ENCODE measurements around the gene LMO7.

Gene LMO7

DNA sequence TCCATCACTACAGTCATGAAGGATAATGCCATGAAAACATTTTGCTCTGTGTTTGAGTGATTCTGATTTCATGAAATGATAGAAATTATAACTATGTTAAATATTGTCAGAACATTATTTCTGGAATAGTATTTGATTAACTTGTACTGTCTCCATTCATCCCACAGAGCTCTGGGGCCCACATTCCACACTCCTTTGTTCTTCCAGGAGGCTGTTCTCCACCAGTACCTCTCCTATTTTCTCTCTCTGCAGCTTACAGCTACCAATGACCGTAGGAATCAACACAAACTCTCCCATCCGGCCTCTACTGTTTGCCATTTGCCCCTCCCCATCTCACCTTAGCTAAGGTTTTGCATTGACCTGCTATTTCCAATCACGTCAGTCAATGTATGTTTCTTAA is 240.9 kb downstream of the LMO7 start:
- Histone ChIP-seq H3K27me3 (no peaks in the 10 kb centered on the region), H3K4me3 (no peak overlapping the region), H3K4me1 (peaks cover 0 to 6% (median 1%) of the 10 kb centered on the region in 4 donors), H3K27ac (no peak overlapping the region), H3K36me3 (no peaks in the 10 kb centered on the region), H3K9me3 (no peaks in the 10 kb centered on the region)
- intact Hi-C loops (cut with DNase I; ENCODE audit: low total_unique reads), result loop anchor here (5.0 kb wide), 2 partner anchors 140 to 1025 kb away; no protein-coding TSS in a partner anchor
- TF ChIP-seq, protein P1, sequence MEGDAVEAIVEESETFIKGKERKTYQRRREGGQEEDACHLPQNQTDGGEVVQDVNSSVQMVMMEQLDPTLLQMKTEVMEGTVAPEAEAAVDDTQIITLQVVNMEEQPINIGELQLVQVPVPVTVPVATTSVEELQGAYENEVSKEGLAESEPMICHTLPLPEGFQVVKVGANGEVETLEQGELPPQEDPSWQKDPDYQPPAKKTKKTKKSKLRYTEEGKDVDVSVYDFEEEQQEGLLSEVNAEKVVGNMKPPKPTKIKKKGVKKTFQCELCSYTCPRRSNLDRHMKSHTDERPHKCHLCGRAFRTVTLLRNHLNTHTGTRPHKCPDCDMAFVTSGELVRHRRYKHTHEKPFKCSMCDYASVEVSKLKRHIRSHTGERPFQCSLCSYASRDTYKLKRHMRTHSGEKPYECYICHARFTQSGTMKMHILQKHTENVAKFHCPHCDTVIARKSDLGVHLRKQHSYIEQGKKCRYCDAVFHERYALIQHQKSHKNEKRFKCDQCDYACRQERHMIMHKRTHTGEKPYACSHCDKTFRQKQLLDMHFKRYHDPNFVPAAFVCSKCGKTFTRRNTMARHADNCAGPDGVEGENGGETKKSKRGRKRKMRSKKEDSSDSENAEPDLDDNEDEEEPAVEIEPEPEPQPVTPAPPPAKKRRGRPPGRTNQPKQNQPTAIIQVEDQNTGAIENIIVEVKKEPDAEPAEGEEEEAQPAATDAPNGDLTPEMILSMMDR (IDR thresholded peaks at IDR 0.05), result no peak
- DNase-seq, result no peak

DNA sequence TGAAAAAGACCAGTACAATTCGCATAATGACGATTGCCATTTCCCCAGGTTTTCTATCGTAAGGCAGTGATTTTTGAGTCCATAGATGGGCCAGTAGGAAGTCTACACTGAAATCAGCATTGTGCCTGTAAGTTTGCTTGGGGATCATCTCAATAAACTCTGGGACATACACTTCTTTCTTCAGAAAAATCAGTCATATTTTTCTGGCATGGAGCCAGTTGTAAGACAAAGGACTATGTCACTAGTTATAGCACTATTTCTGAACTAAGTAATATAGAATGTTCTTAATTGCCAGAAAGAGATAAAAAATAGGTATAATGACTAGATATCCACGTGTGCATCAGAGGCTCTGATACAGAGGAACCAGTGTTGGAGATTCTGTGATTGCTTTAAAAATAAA is 243.5 kb downstream of the LMO7 start:
- intact Hi-C loops (cut with DNase I; ENCODE audit: low total_unique reads), result loop anchor here (2.0 to 5.0 kb wide), 3 partner anchors 138 to 1023 kb away; no protein-coding TSS in a partner anchor

DNA sequence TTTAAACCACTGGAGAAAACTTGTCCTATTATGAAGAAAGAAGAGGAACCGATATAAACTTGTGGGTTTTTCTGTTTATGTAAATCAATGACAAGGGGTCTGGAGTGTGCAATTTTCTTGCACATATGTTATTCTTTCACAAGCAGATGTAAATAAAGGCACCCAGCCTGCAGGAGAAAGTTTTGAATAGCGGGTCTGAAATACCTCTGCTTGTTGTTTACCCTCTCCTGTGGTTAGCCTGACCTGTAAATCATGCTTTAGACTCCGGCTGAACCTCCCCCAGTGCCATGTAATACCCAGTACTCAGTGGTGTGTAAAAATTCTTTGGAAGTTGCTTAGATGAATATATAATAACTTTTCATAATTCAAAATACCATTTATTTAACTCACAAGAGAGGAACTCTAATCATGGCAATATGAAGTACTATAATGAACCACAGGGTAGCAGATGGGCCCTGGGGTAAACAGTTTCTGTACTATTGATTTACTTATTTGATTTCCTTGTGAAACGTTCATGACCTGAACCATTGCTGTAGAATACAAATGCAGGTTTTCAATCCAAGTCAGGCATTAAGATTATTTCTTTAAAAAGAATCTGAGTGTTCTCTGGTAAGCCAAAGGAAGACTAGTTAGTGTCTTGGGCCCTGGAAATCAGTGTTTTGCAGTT is 245.1 kb downstream of the LMO7 start:
- intact Hi-C loops (cut with DNase I; ENCODE audit: low total_unique reads), result no loop called here
- H3K36me3 ChIP-seq, result no peaks in the 10 kb centered on the region

More for the DNA sequence above, 243.5 kb downstream of the LMO7 start:
- TF ChIP-seq, protein P1 (IDR thresholded peaks at IDR 0.05), result no peak
- peaks cover 0 to 6% (median 1%) of the 10 kb centered on the region in 4 donors for H3K4me1 ChIP-seq
- no peak overlapping the region for H3K4me3 ChIP-seq
- H3K9me3 ChIP-seq, result no peaks in the 10 kb centered on the region
- no peaks in the 10 kb centered on the region for H3K36me3 ChIP-seq
- no peak for DNase-seq
- H3K27me3 ChIP-seq, result no peaks in the 10 kb centered on the region
- H3K27ac ChIP-seq, result no peak overlapping the region

DNA sequence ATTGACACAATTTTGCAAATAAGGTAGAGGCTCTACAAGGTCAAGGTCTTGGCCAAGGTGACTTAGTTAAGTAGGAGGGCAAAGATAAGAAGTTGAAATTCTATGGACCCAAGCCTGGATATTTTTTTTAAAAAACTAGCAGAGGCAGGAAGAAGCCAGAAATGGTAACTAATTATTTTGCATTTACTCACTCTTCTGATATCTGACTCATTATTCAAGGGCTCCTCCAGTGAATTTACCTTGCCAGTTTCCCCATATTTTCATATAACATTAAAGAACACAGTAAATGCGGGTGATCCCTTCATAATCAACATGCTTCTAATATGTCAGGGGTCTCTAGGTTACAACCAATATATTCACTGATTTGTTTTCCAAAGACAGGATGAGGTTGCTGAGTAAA is 246.1 kb downstream of the LMO7 start:
- no peaks in the 10 kb centered on the region for H3K4me1 ChIP-seq
- no peak for DNase-seq
- intact Hi-C loops (cut with DNase I; ENCODE audit: low total_unique reads), result no loop called here
- no peak overlapping the region for H3K27ac ChIP-seq
- no peak overlapping the region for H3K4me3 ChIP-seq
- H3K36me3 ChIP-seq, result no peaks in the 10 kb centered on the region
- no peaks in the 10 kb centered on the region for H3K9me3 ChIP-seq
- TF ChIP-seq, protein P1 (IDR thresholded peaks at IDR 0.05), result no peak
- H3K27me3 ChIP-seq, result no peaks in the 10 kb centered on the region

More for the DNA sequence above, 245.1 kb downstream of the LMO7 start:
- no peak for DNase-seq
- no peak overlapping the region for H3K27ac ChIP-seq
- H3K27me3 ChIP-seq, result no peaks in the 10 kb centered on the region
- H3K4me1 ChIP-seq, result peaks cover 0 to 6% (median under 1%) of the 10 kb centered on the region in 4 donors
- no peak overlapping the region for H3K4me3 ChIP-seq
- no peaks in the 10 kb centered on the region for H3K9me3 ChIP-seq
- TF ChIP-seq, protein P1 (IDR thresholded peaks at IDR 0.05), result no peak

DNA sequence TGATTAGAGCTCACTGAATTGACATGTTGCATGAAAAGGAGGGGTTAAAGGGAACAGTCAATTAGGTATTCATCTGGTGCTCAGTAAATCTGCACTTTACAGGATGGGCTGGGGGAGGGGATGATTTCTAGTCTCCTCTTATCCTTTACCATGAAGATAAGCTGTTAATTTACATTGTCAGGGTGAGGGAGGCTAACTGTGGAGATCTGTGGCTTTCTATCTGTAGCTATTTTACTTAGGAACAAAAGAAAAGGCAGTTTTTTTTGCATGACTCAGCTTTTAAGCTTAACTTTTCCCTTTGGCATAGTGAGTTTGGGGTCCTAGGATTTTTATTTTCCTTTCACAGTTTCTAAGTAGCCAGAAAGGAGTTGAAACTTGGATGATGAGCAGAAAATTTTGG is 253.3 kb downstream of the LMO7 start:
- TF ChIP-seq, protein P1 (IDR thresholded peaks at IDR 0.05), result no peak
- intact Hi-C loops (cut with DNase I; ENCODE audit: low total_unique reads), result no loop called here

More for the DNA sequence above, 253.3 kb downstream of the LMO7 start:
- Histone ChIP-seq H3K4me3 (no peak overlapping the region), H3K27me3 (no peaks in the 10 kb centered on the region), H3K9me3 (no peaks in the 10 kb centered on the region), H3K27ac (no peak overlapping the region), H3K4me1 (no peaks in the 10 kb centered on the region), H3K36me3 (no peaks in the 10 kb centered on the region)
- no peak for DNase-seq

Data from tibial artery (tissue), 4 donors.